Endothelial cell (in vitro differentiated cells): ENCODE measurements around the gene CDADC1. TPM values are rescaled to one million over a fixed set of nuclear protein-coding genes. Genes with fewer than 3 reads are reported as not detected.

ENCODE experiments used
- DNase-seq: peaks from one replicate; pipeline ENCODE4 v3.0.0; 2021; ENCODE audit warnings: low spot score
- H3K27ac Mint-ChIP-seq: one replicate; pipeline ENCODE4 v1.8.0; 2021; ENCODE audit warnings: mixed read lengths, inconsistent platforms; ENCODE audit not compliant: unreplicated experiment
- H3K27me3 Mint-ChIP-seq: one replicate; pipeline ENCODE4 v1.8.0; 2021; ENCODE audit warnings: mild to moderate bottlenecking, moderate library complexity, mixed read lengths, inconsistent platforms; ENCODE audit not compliant: unreplicated experiment
- H3K36me3 Mint-ChIP-seq: one replicate; pipeline ENCODE4 v1.8.0; 2021; ENCODE audit warnings: mild to moderate bottlenecking, low read depth, mixed read lengths, inconsistent platforms; ENCODE audit not compliant: unreplicated experiment
- H3K4me1 Mint-ChIP-seq: one replicate; pipeline ENCODE4 v1.8.0; 2021; ENCODE audit warnings: mild to moderate bottlenecking, mixed read lengths, inconsistent platforms; ENCODE audit not compliant: unreplicated experiment
- H3K4me3 Mint-ChIP-seq: one replicate; pipeline ENCODE4 v1.8.0; 2021; ENCODE audit warnings: mild to moderate bottlenecking, mixed read lengths, inconsistent platforms; ENCODE audit not compliant: unreplicated experiment
- H3K9me3 Mint-ChIP-seq: one replicate; pipeline ENCODE4 v1.8.0; 2021; ENCODE audit warnings: mixed read lengths, inconsistent platforms; ENCODE audit not compliant: unreplicated experiment
- total RNA-seq: library from RNA; stranded (reverse); fragmentation: NEBNext Ultra II Directional; extraction: Animal tissue kit (Norgen Biotek cat#: 25700); gene quantifications from one replicate; pipeline ENCODE4 v1.2.1, GENCODE V29; 2021; ENCODE audit not compliant: unreplicated experiment
- TF ChIP-seq, protein P1 (sequence below): fragments of 200-600 bp; sonication (generic); IDR thresholded peaks from one replicate; pipeline ENCODE4 v1.5.0; 2021; ENCODE audit warnings: antibody characterized with exemption; ENCODE audit not compliant: unreplicated experiment

CDADC1 gene
- total RNA-seq, 1 donor from 2014 or later: 5.1 TPM

DNA sequence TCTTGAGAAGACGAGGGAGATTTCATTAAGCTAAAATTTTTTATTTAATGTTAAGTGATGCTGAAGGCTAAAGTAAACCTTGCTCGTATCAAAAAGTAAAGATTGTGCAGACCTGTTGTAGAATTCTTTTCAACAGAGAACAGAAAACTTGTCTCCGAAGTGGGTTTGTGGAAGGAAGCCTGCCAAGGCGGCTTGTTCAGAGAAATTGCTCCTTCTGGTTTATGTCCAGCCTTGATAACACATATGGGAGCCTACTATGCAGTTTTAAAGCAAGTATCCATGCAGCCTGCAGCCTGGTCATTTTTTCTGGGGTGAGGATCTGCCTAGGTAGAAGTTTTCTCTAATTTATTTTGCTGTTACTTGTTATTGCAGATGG, 26.1 kb upstream of the CDADC1 start:
- Mint-ChIP-seq H3K4me1 (peaks cover 22% of the 10 kb centered on the region), H3K4me3 (peak overlapping the region; percentile 52), H3K36me3 (peaks cover 17% of the 10 kb centered on the region), H3K9me3 (peaks cover 6% of the 10 kb centered on the region), H3K27me3 (peaks cover 32% of the 10 kb centered on the region), H3K27ac (no peak overlapping the region)
- no peak for DNase-seq
- TF ChIP-seq, protein P1, sequence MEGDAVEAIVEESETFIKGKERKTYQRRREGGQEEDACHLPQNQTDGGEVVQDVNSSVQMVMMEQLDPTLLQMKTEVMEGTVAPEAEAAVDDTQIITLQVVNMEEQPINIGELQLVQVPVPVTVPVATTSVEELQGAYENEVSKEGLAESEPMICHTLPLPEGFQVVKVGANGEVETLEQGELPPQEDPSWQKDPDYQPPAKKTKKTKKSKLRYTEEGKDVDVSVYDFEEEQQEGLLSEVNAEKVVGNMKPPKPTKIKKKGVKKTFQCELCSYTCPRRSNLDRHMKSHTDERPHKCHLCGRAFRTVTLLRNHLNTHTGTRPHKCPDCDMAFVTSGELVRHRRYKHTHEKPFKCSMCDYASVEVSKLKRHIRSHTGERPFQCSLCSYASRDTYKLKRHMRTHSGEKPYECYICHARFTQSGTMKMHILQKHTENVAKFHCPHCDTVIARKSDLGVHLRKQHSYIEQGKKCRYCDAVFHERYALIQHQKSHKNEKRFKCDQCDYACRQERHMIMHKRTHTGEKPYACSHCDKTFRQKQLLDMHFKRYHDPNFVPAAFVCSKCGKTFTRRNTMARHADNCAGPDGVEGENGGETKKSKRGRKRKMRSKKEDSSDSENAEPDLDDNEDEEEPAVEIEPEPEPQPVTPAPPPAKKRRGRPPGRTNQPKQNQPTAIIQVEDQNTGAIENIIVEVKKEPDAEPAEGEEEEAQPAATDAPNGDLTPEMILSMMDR: no peak

DNA sequence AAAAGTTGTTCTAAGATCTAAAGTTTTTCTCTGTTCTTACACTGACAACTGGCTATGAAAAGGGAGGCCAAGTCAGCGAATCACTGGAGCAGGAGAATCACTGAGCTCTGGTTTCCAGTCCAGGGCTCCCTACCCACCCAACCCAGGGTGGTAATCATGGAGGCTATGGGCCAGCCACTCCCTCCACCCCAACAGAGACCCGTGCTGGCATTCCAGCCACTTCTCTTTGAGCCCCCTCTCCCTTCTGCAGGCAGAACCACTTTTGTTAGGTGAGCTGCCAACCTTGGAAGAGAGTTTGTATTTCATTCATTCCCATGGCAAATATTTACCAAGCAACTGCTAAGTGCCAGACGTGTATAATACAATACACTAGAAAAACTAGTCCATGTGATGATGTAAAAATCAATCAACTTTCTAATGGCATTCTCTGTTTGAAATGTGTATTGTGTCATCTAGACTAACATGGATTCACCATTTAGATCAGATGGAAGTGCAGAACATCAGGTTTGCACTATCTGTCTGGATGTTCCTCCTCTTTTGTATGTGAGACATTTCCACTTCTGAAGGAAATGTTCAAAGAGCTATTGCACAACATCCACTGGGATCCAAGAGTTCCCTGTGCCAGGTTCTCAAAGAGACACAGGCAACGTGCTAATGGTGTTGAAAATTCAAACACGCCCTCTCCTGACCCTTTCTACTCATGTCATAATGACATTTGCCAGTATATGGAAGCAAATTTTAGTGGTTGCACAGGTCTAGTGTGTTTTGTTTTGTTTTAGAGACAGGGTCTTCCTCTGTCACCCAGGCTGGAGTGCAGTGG, 22.3 kb upstream of the CDADC1 start:
- TF ChIP-seq, protein P1: no peak
- no peak overlapping the region for H3K4me3 Mint-ChIP-seq
- peaks cover 4% of the 10 kb centered on the region for H3K4me1 Mint-ChIP-seq
- DNase-seq: no peak
- no peaks in the 10 kb centered on the region for H3K9me3 Mint-ChIP-seq
- peaks cover 12% of the 10 kb centered on the region for H3K27me3 Mint-ChIP-seq
- no peak overlapping the region for H3K27ac Mint-ChIP-seq
- no peaks in the 10 kb centered on the region for H3K36me3 Mint-ChIP-seq

DNA sequence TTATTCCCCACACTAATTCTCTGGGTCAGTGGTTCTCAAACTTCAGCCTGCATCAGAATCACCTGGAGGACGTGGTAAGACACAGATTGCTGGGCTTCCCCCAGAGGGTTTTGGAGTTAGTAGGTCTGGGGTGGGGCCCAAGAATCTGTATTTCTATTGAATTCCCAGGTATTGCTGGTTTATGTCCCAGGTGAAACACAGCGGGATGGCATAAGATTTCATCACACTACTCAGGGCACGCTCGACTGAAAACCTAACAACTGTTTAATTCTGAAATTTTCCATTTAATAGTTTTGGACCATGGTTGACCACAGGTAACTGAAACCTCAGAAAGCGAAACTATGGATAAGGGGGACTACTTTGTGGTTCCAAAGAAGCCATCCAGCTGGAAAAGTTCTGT, 21.1 kb upstream of the CDADC1 start:
- no peaks in the 10 kb centered on the region for H3K36me3 Mint-ChIP-seq
- DNase-seq: no peak
- peaks cover 10% of the 10 kb centered on the region for H3K27me3 Mint-ChIP-seq
- peaks cover 3% of the 10 kb centered on the region for H3K4me1 Mint-ChIP-seq
- TF ChIP-seq, protein P1: no peak
- H3K4me3 Mint-ChIP-seq: no peak overlapping the region
- H3K9me3 Mint-ChIP-seq: no peaks in the 10 kb centered on the region
- H3K27ac Mint-ChIP-seq: no peak overlapping the region

DNA sequence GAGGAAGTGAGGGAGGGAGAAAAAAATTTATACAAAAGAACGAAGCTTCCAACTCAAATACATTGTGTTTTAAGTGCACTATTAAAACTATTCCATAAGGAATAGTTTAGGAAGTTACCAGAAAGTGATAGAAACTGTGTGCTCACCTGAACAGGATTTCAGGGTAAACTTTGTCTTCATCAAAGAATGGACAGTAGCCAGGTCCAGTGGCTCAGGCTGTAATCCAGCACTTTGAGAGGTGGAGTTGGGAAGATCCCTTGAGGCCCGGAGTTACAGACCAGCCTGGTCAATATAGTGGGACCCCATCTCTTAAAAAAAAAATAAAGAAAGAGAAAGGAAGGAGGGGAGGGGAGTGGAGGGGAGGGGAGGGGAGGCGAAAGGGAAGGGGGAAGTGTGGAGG, 13.0 kb upstream of the CDADC1 start:
- Mint-ChIP-seq H3K36me3 (no peaks in the 10 kb centered on the region), H3K4me3 (no peak overlapping the region), H3K27me3 (no peaks in the 10 kb centered on the region), H3K27ac (no peak overlapping the region), H3K9me3 (no peaks in the 10 kb centered on the region), H3K4me1 (no peaks in the 10 kb centered on the region)
- TF ChIP-seq, protein P1: no peak
- no peak for DNase-seq

DNA sequence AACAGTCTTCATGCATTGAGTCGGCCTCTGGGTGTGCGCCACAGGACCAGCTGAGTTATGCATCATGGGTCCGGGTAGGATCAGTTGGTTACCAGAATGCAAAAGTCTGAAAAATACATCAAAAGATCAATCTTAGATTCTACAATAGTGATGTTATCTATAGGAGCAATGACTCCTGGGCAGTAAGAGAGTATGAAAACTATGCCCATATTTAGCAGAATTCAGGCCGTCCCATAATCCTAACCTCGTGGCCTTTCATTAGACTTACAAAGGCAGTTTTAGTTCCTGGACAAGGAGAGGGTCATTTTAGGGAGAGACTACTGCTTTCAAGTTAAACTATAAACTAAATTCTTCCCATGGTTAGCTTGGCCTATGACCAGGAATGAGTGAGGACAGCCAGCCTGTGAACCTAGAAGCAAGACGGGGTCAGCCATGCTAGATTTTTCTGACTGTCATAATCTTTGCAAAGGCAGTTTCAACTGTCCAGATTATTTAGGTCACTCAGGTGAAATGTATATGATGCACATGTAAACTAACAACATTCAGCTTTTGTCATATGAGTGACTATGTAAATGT, 11.8 kb upstream of the CDADC1 start:
- H3K4me3 Mint-ChIP-seq: no peak overlapping the region
- TF ChIP-seq, protein P1: no peak
- no peaks in the 10 kb centered on the region for H3K36me3 Mint-ChIP-seq
- no peak overlapping the region for H3K27ac Mint-ChIP-seq
- no peaks in the 10 kb centered on the region for H3K27me3 Mint-ChIP-seq
- no peaks in the 10 kb centered on the region for H3K9me3 Mint-ChIP-seq
- no peaks in the 10 kb centered on the region for H3K4me1 Mint-ChIP-seq
- no peak for DNase-seq
